Spleen (tissue), 11 donors: ENCODE results near the gene RNF215. TPM values are rescaled to one million over a fixed set of nuclear protein-coding genes. Genes with fewer than 3 reads are reported as not detected.

Experiments used
- DNase-seq: peaks from one replicate; pipeline ENCODE4 v3.0.0-alpha.2; 2020
- H3K27ac ChIP-seq, 8 donors: fragments of 200-600 bp; sonication (generic) in 7 of 8; 1 replicate in 4 of 8; 2 replicates in 4 of 8; pipeline versions ENCODE4 v1.5.0 to v1.8.0; 2016 to 2021; ENCODE audit warnings: inconsistent platforms in 4 of 8, mild to moderate bottlenecking in 4 of 8, moderate library complexity in 1 of 8
- H3K27me3 ChIP-seq, 7 donors: fragments of 200-600 bp; sonication (generic) in 6 of 7; replicated peaks in 1 of 7; 1 replicate in 4 of 7; 2 replicates in 3 of 7; pipeline versions ENCODE4 v1.5.0 to v1.8.0; 2016 to 2021; ENCODE audit warnings: inconsistent platforms in 3 of 7, mild to moderate bottlenecking in 1 of 7
- H3K36me3 ChIP-seq, 6 donors: fragments of 200-600 bp; sonication (generic) in 5 of 6; 1 replicate in 4 of 6; 2 replicates in 2 of 6; pipeline versions ENCODE4 v1.5.0 to v1.8.0; 2016 to 2021; ENCODE audit warnings: inconsistent platforms in 2 of 6
- H3K4me1 ChIP-seq, 6 donors: fragments of 200-600 bp; sonication (generic) in 5 of 6; 1 replicate in 3 of 6; 2 replicates in 3 of 6; pipeline versions ENCODE4 v1.5.0 to v1.8.0; 2016 to 2021; ENCODE audit warnings: inconsistent platforms in 3 of 6
- H3K4me3 ChIP-seq, 8 donors: fragments of 200-600 bp; sonication (generic) in 7 of 8; 1 replicate in 4 of 8; 2 replicates in 4 of 8; pipeline versions ENCODE4 v1.5.0 to v1.8.0; 2016 to 2021; ENCODE audit warnings: inconsistent platforms in 4 of 8, mild to moderate bottlenecking in 4 of 8, moderate library complexity in 2 of 8
- H3K9me3 ChIP-seq, 8 donors: fragments of 200-600 bp; sonication (generic) in 7 of 8; 1 replicate in 4 of 8; 2 replicates in 4 of 8; pipeline versions ENCODE4 v1.5.0 to v1.8.0; 2016 to 2021; ENCODE audit warnings: inconsistent platforms in 4 of 8
- CTCF ChIP-seq, 11 experiments: fragments of 200-600 bp in 7 of 11; fragments of 450-650 bp in 4 of 11; sonication (generic) in 4 of 11; IDR thresholded peaks in 8 of 11; conservative IDR thresholded peaks in 3 of 11; 1 replicate in 7 of 11; 2 replicates in 4 of 11; pipeline versions ENCODE4 v1.4.0 to v1.8.0; 2016 to 2021; ENCODE audit warnings: antibody characterized with exemption in 11 of 11, inconsistent platforms in 4 of 11, mild to moderate bottlenecking in 1 of 11
- POLR2A ChIP-seq, 3 donors: fragments of 450-650 bp; IDR thresholded peaks; one replicate each; pipeline ENCODE4 v1.5.1; 2017; ENCODE audit warnings: antibody characterized with exemption in 3 of 3, mild to moderate bottlenecking in 1 of 3
- POLR2AphosphoS5 ChIP-seq, 3 donors: sonication (generic); formaldehyde crosslinking; IDR thresholded peaks; one replicate each; pipeline ENCODE4 v1.5.1; 2017; ENCODE audit warnings: antibody characterized with exemption in 3 of 3
- WGBS, 5 donors: extraction: QIAGEN DNeasy Blood & Tissue Kit in 3 of 5; methylation state at CpG; one replicate each; pipeline versions ENCODE4 v1.1.5 to v1.1.7; 2013 to 2018; 5-methylcytosine and 5-hydroxymethylcytosine counted together
- intact Hi-C: fragments of 100-400 bp; cut with DNase I; formaldehyde crosslinking; loops from one replicate; pipeline ENCODE4 v1.15.0; 2023; ENCODE audit warnings: low total_unique reads
- polyA plus RNA-seq, 3 donors: library from polyadenylated mRNA; stranded (reverse); fragments of 200-250 nt; gene quantifications; one replicate each; pipeline ENCODE4 v1.2.1, GENCODE V29; 2013
- total RNA-seq, 7 donors: library from RNA; depleted of rRNA in 3 of 7; stranded (reverse); fragments of >200 nt in 3 of 7; fragmentation: NEBNext Ultra II Directional in 4 of 7; extraction: Animal tissue kit (Norgen Biotek cat#: 25700) in 4 of 7; gene quantifications; one replicate each; pipeline versions ENCODE4 v1.1.0 to v1.2.1, GENCODE V29; 2016 to 2021
- donor health status: healthy with polysubstance abuse.
- donor health status: DM: no; HTN: no; CAD: no; lungs with moderate emphysema.
- donor health status: DM: no; HTN: no; CAD: no.
- donor health status: Bipolar disorder and iron deficiency.
- donor health status: healthy.
- donor health status: DM: no; HTN: no; CAD: no.
- donor health status: DM: yes; HTN: yes; CAD: no.

Gene RNF215
- total and polyA plus RNA-seq, 10 donors, result 6.5 to 19.5 (median 12.8) TPM

DNA sequence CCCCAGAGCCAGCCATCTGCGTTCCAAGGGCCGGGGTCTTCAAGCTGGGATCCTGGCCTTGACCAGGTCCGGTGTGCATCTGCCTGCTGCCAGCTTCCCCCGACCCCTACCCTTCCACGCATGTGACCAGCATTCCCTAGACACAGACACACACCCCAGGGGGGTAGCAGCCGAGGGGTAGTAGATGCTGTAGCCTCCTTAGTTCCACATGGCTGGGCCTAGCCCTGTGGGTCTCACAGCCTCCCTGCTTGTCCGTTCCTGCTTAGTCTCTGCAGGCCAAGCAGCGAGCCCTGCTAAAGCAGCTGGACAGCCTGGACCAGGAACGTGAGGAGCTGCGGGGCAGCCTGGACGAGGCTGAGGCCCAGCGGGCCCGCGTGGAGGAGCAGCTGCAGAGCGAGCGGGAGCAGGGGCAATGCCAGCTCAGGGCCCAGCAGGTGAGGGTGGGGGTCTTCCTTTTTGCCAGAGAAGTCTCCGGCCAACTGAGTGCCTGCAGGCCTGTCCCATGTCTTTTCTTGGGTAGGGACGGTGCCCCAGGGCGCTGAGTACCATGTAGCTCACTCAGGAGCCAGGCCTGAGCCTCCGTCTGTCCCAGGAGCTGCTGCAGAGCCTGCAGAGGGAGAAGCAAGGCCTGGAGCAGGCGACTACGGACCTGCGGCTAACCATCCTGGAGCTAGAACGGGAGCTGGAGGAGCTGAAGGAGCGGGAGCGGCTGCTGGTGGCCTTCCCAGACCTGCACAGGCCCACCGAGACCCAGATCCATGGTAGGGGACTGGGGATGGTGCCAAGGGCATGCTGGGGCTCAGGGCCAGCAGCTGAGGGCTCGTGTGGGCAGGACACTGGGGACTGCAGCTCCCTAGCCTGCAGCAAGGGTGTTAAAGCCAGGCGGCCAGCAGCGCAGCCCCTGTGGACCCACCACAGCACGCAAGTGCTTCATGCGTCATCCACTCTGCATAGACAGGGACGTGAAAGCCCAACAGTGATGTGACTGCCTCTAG is 13.6 kb downstream of the RNF215 start:
- 83 to 90% (median 88%) methylated on average over 12 to 33 of the region's 33 CpGs for WGBS, 5 donors
- H3K27ac ChIP-seq, result peak overlapping the region in 7 of 8 donors; percentile 51 to 82 (median 65)
- no peaks in the 10 kb centered on the region for H3K9me3 ChIP-seq
- peaks cover 0 to 35% (median 22%) of the 10 kb centered on the region in 6 donors for H3K4me1 ChIP-seq
- DNase-seq, result no peak
- H3K4me3 ChIP-seq, result peak overlapping the region in 1 of 8 donors; percentile 13
- no peaks in the 10 kb centered on the region for H3K27me3 ChIP-seq
- TF ChIP-seq POLR2A (IDR thresholded peaks at IDR 0.05), result no peak
- peak in 1 of 3 donors; percentile 15 for TF ChIP-seq POLR2AphosphoS5 (IDR thresholded peaks at IDR 0.05)
- intact Hi-C loops, result no loop called here
- H3K36me3 ChIP-seq, result peaks cover 0 to 22% (median 0%) of the 10 kb centered on the region in 6 donors

GRCh38 chr22:30372915-30373314 is 14.3 kb downstream of the RNF215 start:
- no peaks in the 10 kb centered on the region for H3K9me3 ChIP-seq
- no peak for TF ChIP-seq CTCF (IDR thresholded peaks at IDR 0.05 in 8 of 11, conservative IDR thresholded peaks at IDR 0.05 in 3 of 11)
- peak in 1 of 3 donors; percentile 34 for TF ChIP-seq POLR2AphosphoS5 (IDR thresholded peaks at IDR 0.05)
- 39 to 64% (median 52%) methylated on average over 8 of the region's 8 CpGs for WGBS, 5 donors
- no peaks in the 10 kb centered on the region for H3K27me3 ChIP-seq
- DNase-seq, result no peak
- intact Hi-C loops, result no loop called here
- peaks cover 0 to 35% (median 22%) of the 10 kb centered on the region in 6 donors for H3K4me1 ChIP-seq
- peak overlapping the region in 7 of 8 donors; percentile 51 to 82 (median 65) for H3K27ac ChIP-seq
- H3K4me3 ChIP-seq, result peak overlapping the region in 1 of 8 donors; percentile 13
- peaks cover 0 to 19% (median 0%) of the 10 kb centered on the region in 6 donors for H3K36me3 ChIP-seq

DNA sequence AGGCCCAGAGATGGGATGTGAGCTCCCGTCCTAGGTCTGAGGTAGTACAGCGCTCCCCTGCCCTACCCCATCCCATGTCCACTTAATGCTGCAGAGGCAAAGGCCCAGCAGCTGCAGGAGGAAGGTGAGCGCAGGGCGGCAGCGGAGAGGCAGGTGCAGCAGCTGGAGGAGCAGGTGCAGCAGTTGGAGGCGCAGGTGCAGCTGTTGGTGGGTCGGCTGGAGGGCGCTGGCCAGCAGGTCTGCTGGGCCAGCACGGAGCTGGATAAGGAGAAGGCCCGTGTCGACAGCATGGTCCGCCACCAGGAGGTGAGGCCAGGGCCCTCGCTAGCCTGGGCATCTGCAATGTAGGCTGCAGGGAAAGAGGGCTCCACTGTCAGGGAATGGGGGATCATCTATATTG is 15.2 kb downstream of the RNF215 start:
- H3K27me3 ChIP-seq, result no peaks in the 10 kb centered on the region
- no peak for DNase-seq
- WGBS, 5 donors, result 89 to 92% (median 90%) methylated on average over 12 to 13 of the region's 13 CpGs
- peaks cover 0 to 10% (median 0%) of the 10 kb centered on the region in 6 donors for H3K36me3 ChIP-seq
- intact Hi-C loops, result no loop called here
- TF ChIP-seq POLR2A (IDR thresholded peaks at IDR 0.05) (no peak), POLR2AphosphoS5 (IDR thresholded peaks at IDR 0.05) (no peak), CTCF (IDR thresholded peaks at IDR 0.05 in 8 of 11, conservative IDR thresholded peaks at IDR 0.05 in 3 of 11) (no peak)
- no peaks in the 10 kb centered on the region for H3K9me3 ChIP-seq
- no peak overlapping the region for H3K4me3 ChIP-seq
- H3K4me1 ChIP-seq, result peaks cover 0 to 35% (median 22%) of the 10 kb centered on the region in 6 donors
- H3K27ac ChIP-seq, result peak overlapping the region in 1 of 8 donors; percentile 82

- WGBS, 5 donors, result 89 to 96% (median 95%) methylated on average over 9 of the region's 9 CpGs; no CpG with 5 or more reads in 1 of the 5 donors
- no peak for DNase-seq
- Histone ChIP-seq H3K4me3 (no peak overlapping the region), H3K27me3 (no peaks in the 10 kb centered on the region), H3K36me3 (peaks cover 0 to 8% (median 0%) of the 10 kb centered on the region in 6 donors), H3K9me3 (no peaks in the 10 kb centered on the region), H3K4me1 (peaks cover 0 to 35% (median 22%) of the 10 kb centered on the region in 6 donors), H3K27ac (no peak overlapping the region)
- TF ChIP-seq CTCF (IDR thresholded peaks at IDR 0.05 in 8 of 11, conservative IDR thresholded peaks at IDR 0.05 in 3 of 11) (no peak), POLR2AphosphoS5 (IDR thresholded peaks at IDR 0.05) (no peak), POLR2A (IDR thresholded peaks at IDR 0.05) (no peak)
- intact Hi-C loops, result no loop called here
Observed at GRCh38 chr22:30371321-30371720, 15.9 kb downstream of the RNF215 start.
